ENCODE results near the gene PRMT2.
A peak's percentile ranks its signal among the peaks of the same experiment; 100 is the strongest.

The PRMT2 gene

DNA sequence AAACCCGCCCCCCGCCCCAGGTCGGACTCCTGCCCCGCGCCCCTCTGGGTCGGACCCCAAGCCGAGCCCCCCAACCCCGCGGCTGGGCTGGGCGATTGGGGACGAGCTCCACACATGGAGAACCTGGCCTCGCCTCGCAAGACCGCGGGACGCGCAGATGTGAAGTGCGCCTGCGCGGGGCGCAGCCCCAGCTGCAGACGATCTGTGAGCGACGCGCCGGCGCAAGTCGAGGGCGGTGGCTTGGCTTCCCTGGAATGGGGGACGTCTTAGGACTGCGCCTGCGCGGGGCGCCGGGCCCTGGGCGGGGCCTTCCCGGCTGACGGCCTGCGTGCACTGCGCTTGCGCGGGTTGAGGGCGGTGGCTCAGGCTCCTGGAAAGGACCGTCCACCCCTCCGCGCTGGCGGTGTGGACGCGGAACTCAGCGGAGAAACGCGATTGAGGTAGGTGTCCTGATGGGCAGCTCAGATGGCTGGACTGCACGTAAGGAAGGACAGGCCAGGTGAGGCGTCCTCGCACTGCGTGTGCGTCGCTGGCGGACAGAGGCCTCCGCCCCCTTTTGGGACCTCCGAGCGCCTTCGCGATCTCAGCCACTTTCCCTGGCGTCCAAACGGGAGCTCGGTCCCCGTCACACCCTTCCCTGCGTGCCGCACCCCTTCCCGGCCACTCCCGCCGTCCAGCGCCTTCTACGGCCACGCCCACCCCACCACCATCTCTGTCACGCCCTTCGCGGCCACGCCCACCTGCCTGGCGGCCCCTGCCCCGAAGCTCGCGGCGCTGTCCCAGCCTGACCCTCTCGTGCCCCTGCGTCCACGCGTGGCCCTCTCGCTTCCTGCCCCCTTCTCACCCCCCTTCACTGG lies at the start of gene PRMT2:
Gene PRMT2, plus strand, starts transcription at position 351 of the 857 bp plus-strand sequence. CDS start 1,278 bp downstream, outside the sequence.
- no peak for FAIRE-seq

DNA sequence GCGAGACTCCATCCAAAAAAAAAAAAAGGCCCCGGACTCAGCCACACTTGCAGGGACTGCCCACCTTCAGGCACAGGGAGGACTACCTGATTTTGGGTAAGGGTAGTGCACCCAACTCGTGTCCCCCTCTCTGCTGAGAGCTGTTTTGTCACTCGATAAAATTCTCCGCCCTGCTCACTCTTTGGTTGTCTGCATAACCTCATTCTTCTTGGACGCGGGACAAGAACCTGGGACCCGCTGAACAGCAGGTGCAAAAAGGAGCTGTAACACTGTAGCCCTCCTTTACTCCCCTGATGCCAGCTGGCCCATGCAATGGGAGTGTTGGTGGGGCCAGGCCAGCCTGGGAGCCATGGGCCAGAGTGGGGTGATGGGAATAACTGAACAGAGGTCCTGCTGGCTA lies 41.2 kb upstream of the PRMT2 start:
- no peak for FAIRE-seq

DNA sequence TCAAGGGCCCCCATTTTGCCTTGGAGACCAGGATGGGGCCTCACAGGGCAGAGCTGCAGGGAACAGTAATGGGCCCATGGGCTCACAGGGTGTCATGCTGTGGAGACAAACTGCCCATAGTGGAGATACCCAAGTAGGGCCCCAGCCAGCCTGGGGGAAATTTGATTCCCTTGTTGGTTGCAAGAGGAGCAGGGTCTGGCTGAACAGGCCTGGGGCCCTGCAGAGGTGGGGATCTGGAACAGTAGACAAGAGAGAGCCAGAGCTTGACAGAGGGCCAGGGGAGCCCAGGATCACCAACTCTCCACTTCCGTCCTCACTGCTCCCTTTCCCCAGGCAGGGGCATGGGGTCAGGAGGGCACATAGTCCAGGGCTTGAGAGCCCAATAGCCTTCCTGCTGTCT lies 39.3 kb upstream of the PRMT2 start:
- no peak for FAIRE-seq

DNA sequence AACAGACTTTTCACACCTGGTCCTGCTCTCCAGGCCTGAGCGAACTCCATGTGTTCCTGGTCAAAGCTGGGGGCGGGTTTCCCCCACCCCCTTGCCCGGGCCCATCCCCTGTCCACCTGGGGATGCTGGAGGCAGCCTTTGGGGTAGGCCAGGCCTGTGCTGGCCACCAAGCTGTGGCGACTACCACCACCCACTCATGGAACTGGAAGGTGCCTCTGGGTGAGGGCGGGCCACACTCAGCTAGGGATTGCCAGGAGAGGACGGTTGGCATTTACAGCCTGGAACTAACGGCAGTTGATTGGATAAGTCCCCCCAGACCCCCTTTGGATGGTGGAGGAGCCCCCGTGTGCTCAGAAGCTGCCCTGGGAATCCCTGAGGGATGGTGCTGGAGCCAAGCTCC lies 38.4 kb upstream of the PRMT2 start:
- no peak for FAIRE-seq

DNA sequence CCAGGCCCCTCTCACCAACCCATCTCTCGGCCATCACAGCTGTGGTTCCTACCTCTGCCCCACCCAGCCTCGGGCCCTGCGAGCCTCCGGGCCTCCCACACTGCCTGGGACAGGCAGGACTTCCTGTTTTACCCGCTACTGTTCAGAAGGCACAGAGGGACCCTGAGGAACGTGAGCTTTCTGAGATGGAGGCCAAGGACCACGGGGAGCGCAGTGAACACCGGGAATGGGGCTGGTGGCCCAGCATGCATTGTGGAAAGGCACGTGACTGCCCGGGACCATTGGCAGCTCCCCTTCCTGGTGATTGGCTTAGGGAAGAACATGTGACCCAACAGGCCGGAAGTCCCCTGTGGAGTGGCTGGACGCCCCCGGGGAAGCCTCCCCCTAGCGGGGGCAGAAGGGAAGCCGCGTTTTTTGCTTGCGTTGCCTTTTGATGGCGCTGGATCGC lies 37.6 kb upstream of the PRMT2 start:
- FAIRE-seq: no peak

DNA sequence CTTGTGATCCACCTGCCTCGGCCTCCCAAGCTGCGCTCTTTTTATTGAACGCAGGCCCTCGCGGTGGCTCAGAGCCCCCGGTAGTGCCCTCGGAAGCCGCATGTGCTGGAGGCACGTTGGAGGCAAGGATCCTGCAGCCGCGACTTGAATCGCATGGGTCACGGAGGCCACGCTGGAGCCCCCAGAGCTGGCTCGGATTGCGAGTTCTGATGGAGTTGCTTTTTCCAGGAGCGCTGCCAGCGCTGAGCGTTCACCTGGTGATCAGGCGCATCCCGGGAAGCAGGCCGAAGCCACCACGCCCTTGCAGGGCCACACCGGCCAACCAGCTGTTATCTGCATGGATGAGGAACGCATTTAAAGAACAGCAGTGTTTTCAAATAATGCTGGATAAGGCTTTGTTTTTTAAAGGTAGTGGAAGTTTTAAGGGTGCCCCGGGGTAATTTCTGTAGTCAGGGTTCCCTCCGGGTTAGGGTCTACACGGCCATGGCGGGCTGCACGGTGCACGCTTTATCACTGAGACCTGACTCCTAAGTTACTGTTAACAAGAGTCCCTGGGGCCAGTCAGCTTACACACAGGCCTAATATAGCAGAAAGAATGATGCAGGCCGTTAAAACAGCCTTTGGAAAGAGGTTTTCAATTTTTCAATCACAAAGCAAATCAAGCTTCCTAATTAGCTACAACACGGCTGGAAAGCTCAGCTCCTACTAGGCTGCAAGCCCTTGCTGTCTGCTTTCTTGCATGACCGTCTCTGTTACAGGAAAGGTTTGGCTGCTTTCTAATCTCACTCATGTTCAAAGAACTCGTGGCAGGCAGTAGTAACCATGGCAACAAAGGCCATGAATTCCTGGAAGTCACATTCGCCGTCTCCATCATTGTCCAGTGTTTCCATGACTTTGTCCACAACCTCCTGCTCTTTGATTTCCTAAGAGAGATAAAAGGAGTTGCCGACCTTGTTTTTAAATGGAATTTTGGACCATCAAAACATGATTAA lies 36.6 kb upstream of the PRMT2 start:
- peak; percentile 79 for FAIRE-seq

DNA sequence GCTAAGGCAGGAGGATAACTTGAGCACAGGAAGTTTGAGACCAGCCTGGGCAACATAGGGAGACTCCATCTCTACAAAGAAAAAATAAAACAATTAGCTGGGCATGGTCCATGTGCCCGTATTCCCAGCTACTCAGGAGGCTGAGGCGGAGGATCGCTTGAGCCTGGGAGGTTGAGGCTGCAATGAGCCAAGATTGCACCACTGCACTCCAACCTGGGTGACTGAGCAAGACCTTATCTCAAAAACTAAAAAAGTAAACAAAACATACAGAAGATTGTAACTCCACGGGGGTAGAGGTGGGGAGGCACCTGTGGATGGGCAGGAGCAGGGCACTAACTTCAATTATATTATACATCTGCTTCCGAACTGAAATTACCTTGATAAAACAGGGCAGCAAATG lies 35.2 kb upstream of the PRMT2 start:
- no peak for FAIRE-seq

DNA sequence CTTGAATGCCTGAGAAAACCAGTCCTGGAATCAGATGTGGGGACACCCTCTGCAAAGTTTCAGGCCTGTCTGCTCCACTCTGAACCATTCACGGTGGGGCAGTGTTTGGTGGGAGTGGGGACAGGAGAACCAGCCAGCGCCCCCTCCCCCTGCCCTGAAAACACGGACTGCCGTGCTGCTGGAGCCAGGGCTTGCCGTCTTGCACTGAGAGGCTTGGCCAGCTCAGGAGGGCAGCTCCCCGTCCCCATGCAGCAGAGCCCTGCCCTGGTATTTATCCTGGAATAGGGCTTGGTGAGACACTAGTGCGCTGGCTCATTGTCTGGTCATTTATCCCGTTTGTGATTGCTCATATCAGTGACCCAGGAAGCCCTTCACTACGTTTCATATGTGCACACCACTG lies 34.5 kb upstream of the PRMT2 start:
- FAIRE-seq: no peak

DNA sequence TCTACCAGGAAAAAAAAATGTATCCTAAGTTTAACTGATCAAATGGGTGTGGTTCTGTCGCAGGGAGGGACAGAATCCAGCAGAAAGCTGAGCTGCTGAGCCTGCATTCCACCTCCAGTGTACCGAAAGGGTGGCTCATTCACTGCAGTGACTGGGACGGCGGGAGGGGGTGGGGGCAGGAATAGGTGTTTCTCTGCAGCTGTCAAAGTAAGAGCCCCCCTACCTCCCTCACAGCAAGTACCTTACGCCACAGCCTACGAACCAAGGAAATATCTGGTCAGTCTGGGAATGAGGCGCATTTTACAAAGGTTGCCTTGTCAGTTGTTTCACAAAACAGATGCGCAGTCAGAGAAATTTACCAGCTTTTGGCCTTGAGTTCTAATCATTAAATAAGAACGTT lies 32.2 kb upstream of the PRMT2 start:
- FAIRE-seq: no peak

DNA sequence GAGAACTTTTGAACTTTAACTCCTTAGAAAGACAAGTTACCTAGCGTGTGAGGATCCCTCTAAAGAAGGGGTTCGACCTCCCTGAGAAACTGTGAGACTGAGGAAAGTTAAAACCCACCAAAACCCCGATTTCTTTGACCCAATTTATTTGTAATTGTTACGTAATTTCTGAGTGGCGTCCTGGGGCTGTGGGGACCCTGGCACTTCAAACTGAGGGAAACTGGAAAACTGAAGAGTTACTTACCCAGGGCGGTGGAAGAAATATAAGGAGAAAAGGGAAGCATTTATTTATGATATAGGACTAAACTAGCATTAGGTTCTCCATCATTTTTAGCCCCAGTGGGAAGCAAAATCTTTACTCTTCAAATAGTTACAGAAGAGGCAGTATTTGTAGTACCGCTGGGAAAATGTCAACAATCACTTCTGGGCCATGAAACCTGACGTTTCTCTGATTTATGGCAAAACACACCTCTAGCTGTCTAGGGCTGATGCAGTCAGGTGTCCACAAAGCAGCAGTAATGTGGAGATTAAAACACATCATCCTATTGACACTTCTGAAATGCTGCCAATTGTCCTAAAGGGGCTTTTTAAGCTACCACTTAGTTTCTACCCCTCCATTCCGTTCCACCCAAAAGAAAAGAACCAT lies 31.0 kb upstream of the PRMT2 start:
- no peak for FAIRE-seq

DNA sequence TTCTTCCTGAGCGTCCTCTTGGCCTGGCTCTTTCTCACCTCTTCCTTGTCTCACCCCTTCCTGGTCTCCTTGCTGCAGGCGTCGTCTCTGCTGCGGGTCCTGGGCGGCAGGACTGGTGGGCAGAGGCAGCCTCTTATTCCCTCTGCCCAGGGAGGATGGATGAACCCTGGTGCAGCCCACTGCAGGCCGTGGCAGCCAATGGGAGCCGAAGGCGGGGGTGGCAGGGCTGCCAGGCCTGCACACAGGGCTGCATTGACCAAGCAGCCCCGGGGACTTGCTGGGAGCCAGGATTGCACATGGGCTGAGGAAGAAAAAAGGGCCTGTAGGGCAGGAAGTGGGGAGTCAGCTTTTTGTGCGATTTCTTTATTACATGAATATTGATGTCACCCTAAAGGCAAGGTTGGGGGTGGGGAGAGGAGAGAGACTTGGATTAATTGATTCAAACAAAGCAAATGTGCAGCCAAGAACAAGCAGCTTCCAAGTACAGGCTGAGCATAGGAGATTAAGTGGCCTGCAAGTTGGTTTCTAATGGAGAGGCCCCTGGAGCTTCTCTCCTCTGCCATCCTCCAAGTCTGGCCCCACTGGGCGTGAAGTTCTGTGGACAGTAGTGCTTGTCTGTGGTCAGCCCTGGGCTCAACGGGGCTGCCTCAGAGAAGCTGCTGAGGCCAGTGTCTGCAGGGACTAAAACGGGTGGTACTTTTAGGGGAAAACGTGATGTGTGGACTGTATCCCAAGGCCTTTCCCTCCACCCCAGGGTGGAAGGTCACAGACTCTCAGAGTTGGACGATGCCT lies 30.3 kb upstream of the PRMT2 start, which contains the start of gene S100B:
Gene S100B, minus strand, starts transcription at position 108 of the 792 bp plus-strand sequence. CDS start 2,667 bp downstream, outside the sequence.
- no peak for FAIRE-seq

DNA sequence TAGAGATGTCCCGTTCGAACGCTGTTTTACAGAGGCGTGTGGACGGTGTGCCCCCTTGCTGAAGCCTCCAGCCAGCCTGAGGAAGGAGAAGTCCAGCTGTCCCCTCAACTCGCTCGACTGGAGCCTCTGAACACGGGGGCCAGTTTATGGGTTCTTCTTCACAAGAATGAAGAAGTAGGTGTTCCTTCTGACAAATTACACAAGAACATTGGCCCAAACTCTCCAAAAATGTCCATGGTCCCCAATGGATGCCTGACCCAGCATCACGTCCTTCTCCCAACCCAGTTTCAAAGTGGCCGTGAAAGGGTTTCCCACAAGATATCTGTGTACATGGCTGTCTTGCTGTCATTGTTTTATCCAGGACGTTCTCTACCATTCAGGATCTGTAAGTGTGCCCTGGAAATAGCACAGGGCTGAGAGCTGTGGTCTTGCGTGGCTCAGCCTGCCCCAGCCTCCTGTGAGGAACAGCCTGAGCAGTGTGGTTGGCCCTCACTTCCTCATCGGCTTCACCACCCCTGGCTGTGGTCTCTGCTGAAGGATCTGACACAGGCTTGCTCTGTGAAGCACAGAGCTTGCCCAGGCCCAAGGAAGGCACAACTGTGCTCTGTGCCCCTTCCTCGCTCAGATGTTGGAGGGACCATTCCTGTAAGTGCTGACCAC lies 29.6 kb upstream of the PRMT2 start:
- no peak for FAIRE-seq

DNA sequence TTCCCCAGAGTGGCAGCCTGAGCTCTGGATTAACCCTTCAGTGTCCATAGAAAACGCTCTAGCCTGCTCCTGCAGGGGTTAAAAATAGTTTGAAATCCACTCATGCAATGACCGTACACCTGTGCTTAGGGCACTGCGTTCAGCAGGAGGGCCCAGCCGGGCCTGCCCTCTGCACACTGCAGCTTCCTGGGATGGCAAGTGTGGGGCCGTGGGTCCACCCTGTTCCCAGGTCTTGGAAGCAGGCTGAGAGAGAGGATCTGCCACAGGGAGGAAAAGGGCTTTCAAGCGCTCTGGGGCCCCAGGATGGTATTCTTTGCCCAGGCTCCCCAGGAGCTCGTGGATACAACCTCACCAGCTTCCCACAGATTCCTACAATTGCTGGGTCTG lies 29.1 kb upstream of the PRMT2 start:
- FAIRE-seq: no peak

DNA sequence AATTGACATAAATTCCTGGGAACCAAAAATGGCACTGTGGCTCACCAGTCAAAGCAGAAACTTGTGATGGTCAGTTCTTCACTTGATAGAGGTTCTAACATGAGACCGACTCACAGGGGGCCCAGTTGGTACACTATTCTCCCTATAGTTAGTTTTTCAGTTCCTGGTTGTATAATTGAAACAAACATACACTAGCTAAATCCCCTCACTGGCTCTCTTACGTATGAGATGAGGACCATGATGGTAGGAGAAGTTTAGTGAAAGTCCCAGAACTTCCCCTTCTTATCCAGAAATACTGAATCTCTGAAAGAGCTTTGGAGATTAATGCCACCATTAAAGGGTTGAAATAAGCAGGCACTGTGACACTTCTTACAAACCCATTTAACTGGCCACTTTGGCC lies 27.8 kb upstream of the PRMT2 start:
- FAIRE-seq: no peak

DNA sequence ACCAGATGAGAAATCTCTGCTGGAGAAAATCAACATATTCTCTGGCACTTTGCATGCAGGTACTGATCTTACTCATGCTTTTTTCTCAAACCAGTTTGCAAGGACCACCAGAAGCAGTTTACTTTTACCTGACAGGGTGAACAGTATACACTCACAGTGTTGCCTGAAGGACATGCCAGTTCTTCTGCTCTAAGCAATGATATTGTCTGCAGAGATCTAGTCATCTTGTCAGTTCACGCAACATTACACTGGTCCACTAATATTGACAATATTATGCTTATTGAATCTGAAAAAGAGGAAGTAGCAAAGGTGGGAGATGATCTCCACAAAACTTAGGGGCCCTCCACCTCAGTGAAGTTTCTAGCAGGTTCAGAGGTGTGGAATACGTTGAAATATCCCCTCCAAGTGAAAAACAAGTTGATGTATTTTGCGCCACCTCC lies 26.8 kb upstream of the PRMT2 start:
- FAIRE-seq: no peak

DNA sequence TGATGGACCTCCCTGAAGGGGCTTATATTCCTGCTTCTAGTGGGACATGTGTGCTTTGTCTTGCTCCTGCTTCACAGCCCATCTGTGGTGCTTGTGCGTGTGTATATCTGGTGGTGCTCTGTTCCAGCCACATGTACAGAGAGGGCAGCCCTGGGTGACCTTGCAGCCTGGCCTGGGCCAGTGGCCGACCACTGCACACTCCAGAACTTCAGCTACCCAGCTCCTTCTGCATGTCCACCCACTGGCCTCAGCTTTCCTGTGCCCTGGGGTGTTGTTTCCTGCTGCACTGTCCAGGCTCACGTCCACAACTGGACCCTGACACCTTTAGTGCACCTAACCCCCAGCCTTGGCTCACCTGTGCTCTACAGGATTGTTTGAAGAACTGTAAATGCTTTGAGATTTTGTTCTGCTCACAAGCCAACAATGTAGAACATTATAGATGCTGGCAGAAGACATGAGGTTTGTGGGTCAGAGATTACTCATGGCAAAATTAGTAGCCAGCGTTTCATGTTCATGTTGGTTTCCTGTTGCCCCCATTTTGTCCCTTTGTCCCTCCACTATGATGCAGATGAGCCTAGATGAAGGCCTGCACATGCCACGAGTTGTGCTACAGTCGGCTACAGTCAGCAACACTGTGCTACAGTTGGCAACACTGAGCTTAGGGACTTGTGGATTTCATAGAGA lies 25.3 kb upstream of the PRMT2 start:
- no peak for FAIRE-seq

DNA sequence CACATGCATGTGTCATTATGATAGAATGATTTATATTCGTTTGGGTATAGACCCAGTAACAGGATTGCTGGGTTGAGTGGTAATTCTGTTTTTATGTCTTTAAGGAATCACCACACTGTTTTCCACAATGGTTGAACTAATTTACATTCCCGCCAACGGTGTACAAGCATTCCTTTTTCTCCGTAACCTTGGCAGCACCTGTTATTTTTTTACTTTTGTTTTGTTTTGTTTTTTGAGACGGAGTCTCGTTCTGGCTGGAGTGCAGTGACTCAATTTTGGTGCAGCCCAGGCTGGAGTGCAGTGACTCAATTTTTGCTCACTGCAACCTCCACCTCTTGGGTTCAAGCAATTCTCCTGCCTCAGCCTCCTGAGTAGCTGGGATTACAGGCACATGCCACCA lies 22.1 kb upstream of the PRMT2 start:
- FAIRE-seq: no peak

DNA sequence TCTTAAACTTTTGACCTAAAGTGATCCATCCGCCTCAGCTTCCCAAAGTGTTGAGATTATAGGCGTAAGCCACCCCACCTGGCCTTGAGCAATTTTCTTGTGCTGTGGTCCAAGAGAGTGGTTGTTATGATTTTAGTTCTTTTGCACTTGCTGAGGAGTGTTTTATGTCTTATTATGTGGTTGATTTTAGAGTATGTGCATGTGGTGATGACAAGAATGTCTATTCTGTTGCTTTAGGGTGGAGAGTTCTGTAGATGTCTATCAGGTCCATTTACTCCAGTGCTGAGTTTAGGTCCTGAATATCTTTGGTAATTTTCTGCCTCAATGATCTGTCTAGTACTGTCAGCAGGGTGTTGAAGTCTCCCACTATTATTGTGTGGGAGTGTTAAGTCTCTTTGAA lies 19.4 kb upstream of the PRMT2 start:
- FAIRE-seq: no peak

DNA sequence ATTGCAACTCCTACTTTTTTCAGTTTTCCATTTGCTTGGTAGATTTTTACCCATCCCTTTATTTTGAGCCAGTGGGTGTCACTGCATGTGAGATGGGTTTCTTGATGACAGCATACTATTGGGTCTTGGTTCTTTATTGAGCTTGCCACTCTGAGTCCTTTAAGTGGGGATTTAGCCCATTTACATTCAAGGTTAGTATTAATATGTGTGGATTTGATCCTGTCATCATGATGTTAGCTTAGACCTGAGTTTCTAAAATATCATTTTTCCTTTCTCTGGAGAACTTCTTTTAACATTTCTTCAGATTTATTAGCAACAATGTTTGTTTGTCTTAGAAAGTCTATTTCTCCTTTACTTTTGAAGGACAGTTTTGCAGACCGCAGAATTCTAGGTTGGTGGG lies 18.8 kb upstream of the PRMT2 start:
- no peak for FAIRE-seq

DNA sequence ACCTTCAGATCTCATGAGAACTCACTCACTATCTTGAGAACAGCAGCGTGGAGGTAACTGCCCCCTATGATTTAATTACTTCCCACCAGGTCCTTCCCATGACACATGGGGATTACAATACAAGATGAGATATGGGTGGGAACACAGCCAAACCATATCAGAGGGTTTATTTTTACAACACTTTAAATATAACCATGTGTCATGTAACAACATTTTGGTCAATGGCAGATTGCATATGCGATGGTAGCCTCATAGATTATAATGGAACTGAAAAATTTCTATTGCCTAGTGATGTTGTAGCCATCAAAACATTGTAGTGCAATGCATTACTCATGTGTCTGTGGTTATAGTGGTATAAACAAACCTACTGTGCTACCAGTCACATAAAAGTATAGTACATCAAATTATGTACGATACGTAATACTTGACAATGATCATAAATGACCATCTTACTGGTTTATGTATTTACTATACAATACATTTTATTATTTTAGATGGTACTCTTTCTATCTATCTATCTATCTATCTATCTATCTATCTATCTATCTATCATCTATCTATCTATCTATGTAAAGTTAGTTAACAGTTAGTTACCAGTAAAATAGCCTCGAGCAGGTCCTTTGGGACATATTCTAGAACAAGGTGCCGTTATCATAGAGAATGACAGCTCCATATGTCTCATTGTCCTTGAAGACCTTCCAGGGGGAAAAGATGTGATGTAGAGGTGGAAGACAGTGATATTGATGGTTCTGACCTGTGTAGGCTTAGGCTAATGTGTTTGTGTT lies 18.0 kb upstream of the PRMT2 start:
- no peak for FAIRE-seq

Measured in endometrium (tissue), 2 donors.